NCI-H446 (cell line): Measurements from ENCODE around the gene FADS2.
"Not testable (repeated sequence)": the region's sequence is repeated elsewhere in the genome, so short reads cannot be mapped to it uniquely, and the experiment has no call there.

Experiments
- DNase-seq, 2 experiments: peaks; one replicate each; lab custom pipeline; 2025; lab: John Stamatoyannopoulos, UW

Gene FADS2

GRCh38 chr11:61868571-61869428 is 40.7 kb downstream of the FADS2 start:
- DNase-seq, result peak in 1 of 2 experiments; percentile 28

GRCh38 chr11:61869429-61869707 is 41.3 kb downstream of the FADS2 start:
- DNase-seq, result no peak

GRCh38 chr11:61869708-61870451 is 41.8 kb downstream of the FADS2 start:
- no peak for DNase-seq

GRCh38 chr11:61870541-61871031 is 42.5 kb downstream of the FADS2 start:
- DNase-seq, result no peak

- peak; percentile 40 to 82 for DNase-seq
Measured at GRCh38 chr11:61871158-61871597, 43.1 kb downstream of the FADS2 start.

- DNase-seq, result no peak
Measured at GRCh38 chr11:61872935-61873565, 45.0 kb downstream of the FADS2 start.

GRCh38 chr11:61873588-61874376 is 45.7 kb downstream of the FADS2 start:
- peak in 1 of 2 experiments; percentile 61 for DNase-seq

GRCh38 chr11:61874377-61874809 is 46.3 kb downstream of the FADS2 start:
- DNase-seq, result peak in 1 of 2 experiments; percentile 59

GRCh38 chr11:61874853-61875252 is 46.8 kb downstream of the FADS2 start:
- no peak for DNase-seq

GRCh38 chr11:61875698-61876097 is 47.6 kb downstream of the FADS2 start:
- no peak for DNase-seq

- DNase-seq, result no peak
Measured at GRCh38 chr11:61879152-61879551, 51.1 kb downstream of the FADS2 start.

GRCh38 chr11:61880031-61880430 is 51.9 kb downstream of the FADS2 start:
- no peak for DNase-seq

- no peak for DNase-seq
Measured at GRCh38 chr11:61880454-61880853, 52.4 kb downstream of the FADS2 start.

- no peak for DNase-seq
Measured at GRCh38 chr11:61881397-61881796, 53.3 kb downstream of the FADS2 start.

- DNase-seq, result not testable (repeated sequence)
Measured at GRCh38 chr11:61882267-61882666, 54.2 kb downstream of the FADS2 start.

- DNase-seq, result no peak
Measured at GRCh38 chr11:61882879-61883278, 54.8 kb downstream of the FADS2 start.

GRCh38 chr11:61883327-61883726 is 55.2 kb downstream of the FADS2 start:
- no peak for DNase-seq

GRCh38 chr11:61883947-61884346 is 55.8 kb downstream of the FADS2 start:
- DNase-seq, result no peak

GRCh38 chr11:61885166-61885778 is 57.2 kb downstream of the FADS2 start:
- DNase-seq, result no peak

GRCh38 chr11:61885784-61886580 is 57.9 kb downstream of the FADS2 start:
- DNase-seq, result no peak
